Measurements from ENCODE around the gene ACKR3. TPM values are rescaled to one million over a fixed set of nuclear protein-coding genes. Genes with fewer than 3 reads are reported as not detected.

Gene ACKR3
- total RNA-seq, 1 experiment from 2014 or later = 19.6 TPM

- Histone ChIP-seq H4K20me1 (ENCODE audit: insufficient read depth) (no peaks in the 10 kb centered on the region; the same call in 1 of the 2 replicates), H3K4me1 (replicated peaks; ENCODE audit: insufficient read depth) (peaks cover 11% of the 10 kb centered on the region; the same call in 1 of the 2 replicates), H2AFZ (no peak overlapping the region), H3K4me2 (peak overlapping the region; percentile 86), H3K27me3 (ENCODE audit: insufficient read depth, low read depth) (peaks cover 51% of the 10 kb centered on the region), H3K9me3 (ENCODE audit: insufficient read depth, low read depth) (no peaks in the 10 kb centered on the region), H3K9me2 (ENCODE audit: insufficient read depth) (no peaks in the 10 kb centered on the region), H3K79me2 (ENCODE audit: low read depth) (no peaks in the 10 kb centered on the region), H3K4me3 (peak overlapping the region; percentile 58; the same call in 1 of the 2 replicates), H3K36me3 (ENCODE audit: low read depth) (no peaks in the 10 kb centered on the region), H3K27ac (no peak overlapping the region), H3F3A (ENCODE audit: insufficient read depth, low read depth) (no peaks in the 10 kb centered on the region)
- intact Hi-C loops (cut with micrococcal nuclease; ENCODE audit: unreplicated experiment) = no loop called here
- POLR2A ChIA-PET (ENCODE audit: unreplicated experiment) = interaction anchor here (0.6 to 0.7 kb wide), 2 partner anchors 9 to 12 kb away, joined by 9 to 10 read pairs; no protein-coding TSS in a partner anchor
- no TSS peak for BruUV-seq (replicated peaks)
- CTCF ChIA-PET = no interaction called here
- DNase-seq = no peak
- TF ChIP-seq EZH2 (IDR thresholded peaks at IDR 0.05; ENCODE audit: low read depth) = no peak
- TF ChIP-seq, protein P1, sequence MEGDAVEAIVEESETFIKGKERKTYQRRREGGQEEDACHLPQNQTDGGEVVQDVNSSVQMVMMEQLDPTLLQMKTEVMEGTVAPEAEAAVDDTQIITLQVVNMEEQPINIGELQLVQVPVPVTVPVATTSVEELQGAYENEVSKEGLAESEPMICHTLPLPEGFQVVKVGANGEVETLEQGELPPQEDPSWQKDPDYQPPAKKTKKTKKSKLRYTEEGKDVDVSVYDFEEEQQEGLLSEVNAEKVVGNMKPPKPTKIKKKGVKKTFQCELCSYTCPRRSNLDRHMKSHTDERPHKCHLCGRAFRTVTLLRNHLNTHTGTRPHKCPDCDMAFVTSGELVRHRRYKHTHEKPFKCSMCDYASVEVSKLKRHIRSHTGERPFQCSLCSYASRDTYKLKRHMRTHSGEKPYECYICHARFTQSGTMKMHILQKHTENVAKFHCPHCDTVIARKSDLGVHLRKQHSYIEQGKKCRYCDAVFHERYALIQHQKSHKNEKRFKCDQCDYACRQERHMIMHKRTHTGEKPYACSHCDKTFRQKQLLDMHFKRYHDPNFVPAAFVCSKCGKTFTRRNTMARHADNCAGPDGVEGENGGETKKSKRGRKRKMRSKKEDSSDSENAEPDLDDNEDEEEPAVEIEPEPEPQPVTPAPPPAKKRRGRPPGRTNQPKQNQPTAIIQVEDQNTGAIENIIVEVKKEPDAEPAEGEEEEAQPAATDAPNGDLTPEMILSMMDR (conservative IDR thresholded peaks at IDR 0.05) = no peak
Measured at GRCh38 chr2:236571145-236571544, 1.5 kb downstream of the ACKR3 start.

DNA sequence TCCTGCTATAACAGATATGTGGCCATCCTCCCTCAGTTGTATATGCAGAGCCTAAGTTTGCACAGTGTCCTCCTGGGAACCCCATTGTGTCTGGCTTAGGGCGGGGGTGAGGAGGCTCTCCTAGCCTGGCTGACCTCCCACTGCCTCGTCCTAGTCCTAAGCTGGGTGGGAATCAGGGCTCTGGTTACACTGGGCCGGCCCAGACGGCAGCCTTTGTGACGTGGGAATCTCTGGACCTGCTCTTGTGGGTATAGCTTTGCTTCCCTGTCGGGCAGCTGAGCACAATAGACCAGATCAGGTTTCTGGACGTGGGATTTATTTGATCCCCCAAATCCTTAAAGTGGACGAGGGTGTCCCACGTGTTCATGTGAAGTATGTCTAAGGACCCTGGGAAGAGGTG lies 2.9 kb downstream of the ACKR3 start:
- CTCF ChIA-PET = no interaction called here
- no peaks in the 10 kb centered on the region for H3K36me3 ChIP-seq (ENCODE audit: low read depth)
- no peak for DNase-seq
- peaks cover 11% of the 10 kb centered on the region; the same call in 1 of the 2 replicates for H3K4me1 ChIP-seq (replicated peaks; ENCODE audit: insufficient read depth)
- H3K4me2 ChIP-seq = peak overlapping the region; percentile 9; the same call in 1 of the 2 replicates
- H2AFZ ChIP-seq = no peak overlapping the region
- H3K9me3 ChIP-seq (ENCODE audit: insufficient read depth, low read depth) = no peaks in the 10 kb centered on the region
- intact Hi-C loops (cut with micrococcal nuclease; ENCODE audit: unreplicated experiment) = no loop called here
- H3K27ac ChIP-seq = no peak overlapping the region
- H3K4me3 ChIP-seq = no peak overlapping the region
- H4K20me1 ChIP-seq (ENCODE audit: insufficient read depth) = no peaks in the 10 kb centered on the region; the same call in 1 of the 2 replicates
- TF ChIP-seq EZH2 (IDR thresholded peaks at IDR 0.05; ENCODE audit: low read depth) = no peak
- TF ChIP-seq, protein P1 (conservative IDR thresholded peaks at IDR 0.05) = no peak
- H3K9me2 ChIP-seq (ENCODE audit: insufficient read depth) = no peaks in the 10 kb centered on the region
- H3K27me3 ChIP-seq (ENCODE audit: insufficient read depth, low read depth) = peaks cover 54% of the 10 kb centered on the region
- H3K79me2 ChIP-seq (ENCODE audit: low read depth) = no peaks in the 10 kb centered on the region
- POLR2A ChIA-PET (ENCODE audit: unreplicated experiment) = interaction anchor here (0.5 kb wide), 1 partner anchor 115 kb away, joined by 6 read pairs; no protein-coding TSS in a partner anchor
- H3F3A ChIP-seq (ENCODE audit: insufficient read depth, low read depth) = no peaks in the 10 kb centered on the region
- BruUV-seq (replicated peaks) = no TSS peak

DNA sequence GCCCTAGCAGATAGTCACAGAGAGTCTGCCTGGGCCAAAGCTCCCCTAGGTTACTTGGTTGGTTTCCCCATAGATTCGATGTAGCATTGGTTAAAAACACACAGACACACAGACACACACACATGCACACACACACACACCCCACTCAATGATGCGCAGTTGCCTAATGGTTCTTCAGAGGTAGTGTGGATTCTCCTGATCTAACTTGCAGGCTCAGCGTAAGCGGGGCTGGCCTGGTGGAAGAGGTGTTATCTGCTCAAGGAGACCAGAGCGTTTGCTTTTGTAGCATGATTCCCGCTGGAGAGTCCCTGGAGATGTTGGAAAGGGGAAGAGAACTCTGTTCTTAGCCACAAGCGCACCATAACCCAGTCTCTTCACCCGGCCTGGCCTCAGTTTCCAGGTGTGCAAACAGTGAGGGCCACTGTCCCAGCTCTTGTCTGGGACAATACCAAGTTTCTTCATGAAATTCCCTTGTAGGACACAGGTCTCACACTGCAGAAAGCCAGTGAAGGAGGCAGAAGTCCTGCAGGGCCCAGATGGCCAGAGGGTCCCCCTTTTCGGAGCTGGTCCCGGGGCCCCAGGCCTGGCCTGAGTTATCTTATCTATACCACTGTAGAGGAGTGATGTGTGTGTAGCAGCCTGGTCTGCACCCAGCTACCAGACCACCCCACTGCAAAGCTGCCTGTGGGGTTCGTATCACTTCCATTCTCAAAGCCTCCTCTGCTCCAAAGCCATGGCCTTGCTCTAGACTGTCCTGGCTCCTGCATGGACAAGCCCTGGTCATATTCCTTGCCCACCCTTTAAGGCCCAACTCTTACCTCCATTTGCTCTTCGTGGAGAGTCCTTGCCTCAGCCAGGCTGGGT lies 3.7 kb downstream of the ACKR3 start:
- intact Hi-C loops (cut with micrococcal nuclease; ENCODE audit: unreplicated experiment) = no loop called here
- no peak overlapping the region for H3K27ac ChIP-seq

More for the DNA sequence above, 3.7 kb downstream of the ACKR3 start:
- Histone ChIP-seq H3K9me2 (ENCODE audit: insufficient read depth) (no peaks in the 10 kb centered on the region), H3K36me3 (ENCODE audit: low read depth) (no peaks in the 10 kb centered on the region), H3F3A (ENCODE audit: insufficient read depth, low read depth) (no peaks in the 10 kb centered on the region), H3K79me2 (ENCODE audit: low read depth) (no peaks in the 10 kb centered on the region), H3K4me3 (no peak overlapping the region), H3K4me1 (replicated peaks; ENCODE audit: insufficient read depth) (peaks cover 11% of the 10 kb centered on the region; the same call in 1 of the 2 replicates), H4K20me1 (ENCODE audit: insufficient read depth) (no peaks in the 10 kb centered on the region; the same call in 1 of the 2 replicates), H3K27me3 (ENCODE audit: insufficient read depth, low read depth) (peaks cover 61% of the 10 kb centered on the region), H2AFZ (no peak overlapping the region), H3K4me2 (no peak overlapping the region), H3K9me3 (ENCODE audit: insufficient read depth, low read depth) (no peaks in the 10 kb centered on the region)
- no peak for DNase-seq
- POLR2A ChIA-PET (ENCODE audit: unreplicated experiment) = interaction anchor here (0.5 to 0.6 kb wide), 2 partner anchors 43 to 114 kb away, joined by 4 to 6 read pairs; no protein-coding TSS in a partner anchor
- CTCF ChIA-PET = no interaction called here
- TF ChIP-seq, protein P1 (conservative IDR thresholded peaks at IDR 0.05) = no peak
- no peak for TF ChIP-seq EZH2 (IDR thresholded peaks at IDR 0.05; ENCODE audit: low read depth)
- no TSS peak for BruUV-seq (replicated peaks)
